ENCODE results near the gene TBC1D12. TPM values are rescaled to one million over a fixed set of nuclear protein-coding genes. Genes with fewer than 3 reads are reported as not detected.

Gene TBC1D12
- total RNA-seq, 1 donor from 2014 or later, result 13.2 TPM

DNA sequence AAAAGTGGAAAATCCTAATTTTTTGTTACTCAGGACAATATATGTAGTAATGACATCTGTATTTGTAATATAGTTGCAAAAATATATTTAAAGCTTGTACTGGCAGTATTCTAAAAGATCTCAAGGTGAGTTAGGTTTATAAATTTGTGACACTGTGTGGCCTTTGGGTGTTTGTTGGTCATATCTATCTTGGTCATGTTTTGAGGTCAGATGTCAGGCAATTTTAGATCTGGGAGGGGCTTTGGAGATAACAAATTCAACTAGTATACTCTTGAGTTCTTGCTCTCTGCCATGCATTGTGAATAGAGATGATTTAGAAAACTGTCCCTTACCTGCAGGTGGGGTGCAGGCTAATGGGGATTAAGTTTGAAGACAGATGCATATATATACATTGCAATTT is 3.1 kb downstream of the TBC1D12 start:
- DNase-seq (ENCODE audit: low spot score), result no peak

DNA sequence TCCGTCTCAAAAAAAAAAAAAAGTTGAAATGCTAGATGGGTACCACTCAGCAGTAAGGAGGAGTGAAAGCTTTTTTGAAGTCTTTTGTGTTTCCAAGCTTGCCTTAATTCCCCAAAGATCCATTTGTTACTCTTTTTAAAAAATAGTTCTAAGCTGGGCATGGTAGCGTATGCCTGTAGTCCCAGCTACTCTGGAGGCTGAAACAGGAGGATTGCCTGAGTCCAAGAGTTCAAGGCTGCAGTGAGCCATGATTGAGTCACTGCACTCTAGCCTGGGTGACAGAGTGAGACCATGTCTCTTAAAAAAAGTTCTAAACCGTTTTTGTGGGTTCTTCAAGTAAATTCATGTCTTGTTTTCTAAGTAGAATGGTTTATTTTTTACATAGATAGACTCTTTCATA is 5.3 kb downstream of the TBC1D12 start:
- DNase-seq (ENCODE audit: low spot score), result no peak

DNA sequence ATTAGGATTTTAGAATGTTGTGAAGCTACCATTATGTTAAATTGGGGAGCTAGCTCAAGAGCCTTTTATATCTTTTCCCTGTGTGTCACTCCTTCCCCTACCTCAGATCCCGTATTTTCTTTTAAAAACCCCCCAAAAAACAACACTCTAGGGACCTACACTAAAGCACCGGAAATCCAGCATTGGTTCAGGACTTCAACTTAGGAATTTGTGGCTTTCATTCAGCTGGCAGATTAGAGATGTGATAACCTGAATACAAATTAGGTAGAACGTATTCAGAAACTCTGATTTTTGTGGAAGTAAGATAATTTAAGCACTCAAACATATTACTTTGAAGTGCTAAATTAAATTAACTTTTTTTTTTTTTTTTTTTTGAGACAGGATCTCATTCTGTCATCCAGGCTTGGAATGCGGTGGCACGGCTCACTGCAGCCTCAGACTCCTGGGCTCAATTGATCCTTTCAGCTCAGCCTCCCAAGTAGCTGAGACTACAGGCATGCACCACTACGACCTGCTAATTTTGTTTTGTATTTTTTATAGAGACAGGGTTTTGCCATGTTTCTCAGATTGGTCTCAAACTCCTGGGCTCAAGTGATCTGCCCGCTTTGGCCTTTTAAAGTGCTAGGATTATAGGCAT is 6.8 kb downstream of the TBC1D12 start:
- no peak for DNase-seq (ENCODE audit: low spot score)

DNA sequence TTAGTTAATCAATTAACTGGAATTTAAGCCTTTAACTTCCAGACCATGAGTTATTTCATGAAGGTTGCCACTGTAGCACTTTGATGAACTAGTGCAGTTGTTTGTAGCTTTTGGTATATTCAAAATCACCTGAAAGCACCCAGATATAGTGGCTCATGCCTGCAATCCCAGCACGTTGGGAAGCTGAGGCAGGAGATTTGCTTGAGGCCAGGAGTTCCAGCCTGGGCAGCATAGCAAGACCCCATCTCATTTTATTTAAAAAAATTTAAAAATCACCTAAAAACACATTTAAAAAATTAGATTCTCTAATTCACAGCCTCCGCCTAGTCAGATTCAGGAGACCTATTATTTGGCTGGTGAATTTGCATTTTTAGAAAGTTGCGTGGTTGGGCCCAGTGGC is 9.0 kb downstream of the TBC1D12 start:
- no peak for DNase-seq (ENCODE audit: low spot score)

DNA sequence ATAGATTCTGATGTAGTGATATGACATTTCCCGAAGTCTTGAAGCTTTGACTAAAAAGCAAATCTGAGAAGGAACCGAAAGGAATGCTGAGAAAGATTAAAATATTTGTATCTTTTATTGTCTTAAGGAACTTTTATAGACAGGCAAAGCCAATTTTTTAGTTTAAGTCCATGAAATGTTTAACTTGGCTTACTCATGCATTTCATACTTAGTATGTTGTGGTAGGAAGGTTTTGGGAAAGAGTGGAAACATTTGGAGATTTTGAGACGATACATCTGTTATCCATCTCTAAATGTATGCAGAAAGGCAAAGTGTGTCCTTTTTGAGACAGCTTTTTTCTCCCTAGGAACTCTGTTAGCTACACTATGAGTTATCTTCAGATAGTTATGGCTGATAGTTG is 10.1 kb downstream of the TBC1D12 start:
- no peak for DNase-seq (ENCODE audit: low spot score)

DNA sequence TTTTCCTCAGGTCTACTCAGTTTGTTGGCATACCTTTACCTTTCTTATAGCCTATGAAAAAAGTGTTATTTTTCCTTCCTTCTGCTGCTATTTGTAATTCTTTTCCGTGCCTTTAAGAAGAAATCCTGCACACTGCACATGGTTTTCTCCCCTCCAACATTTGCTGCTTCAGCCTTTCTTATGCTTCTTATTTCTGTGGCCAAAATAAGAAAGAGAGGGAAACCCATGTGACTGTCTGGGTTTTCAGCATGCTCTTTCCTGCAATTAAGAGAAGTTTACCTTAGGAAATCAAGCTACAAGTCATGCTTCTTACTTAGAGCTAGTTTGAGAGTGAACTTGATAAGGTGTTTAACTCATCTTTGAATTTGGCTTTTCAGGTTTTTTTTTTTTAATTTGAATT is 11.0 kb downstream of the TBC1D12 start:
- no peak for DNase-seq (ENCODE audit: low spot score)

DNA sequence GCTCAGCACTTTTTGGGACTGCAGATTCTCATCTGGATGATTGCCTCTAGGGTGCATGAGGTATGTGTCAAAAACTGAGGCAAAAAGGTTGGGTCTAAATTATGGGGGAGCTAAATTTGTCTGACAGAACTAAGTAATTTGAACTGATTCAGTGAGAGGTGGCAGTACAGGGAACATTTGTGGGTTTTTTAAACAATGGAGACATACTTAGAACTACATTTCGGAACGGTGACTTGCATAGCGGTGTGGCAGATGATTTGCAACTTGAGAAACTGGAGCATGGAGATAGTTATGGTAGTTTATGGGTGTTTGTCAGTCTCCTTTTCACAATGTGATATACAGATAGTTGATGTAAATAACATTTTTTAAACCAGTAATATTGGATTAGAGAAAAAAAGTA is 14.6 kb downstream of the TBC1D12 start:
- DNase-seq (ENCODE audit: low spot score), result no peak

DNA sequence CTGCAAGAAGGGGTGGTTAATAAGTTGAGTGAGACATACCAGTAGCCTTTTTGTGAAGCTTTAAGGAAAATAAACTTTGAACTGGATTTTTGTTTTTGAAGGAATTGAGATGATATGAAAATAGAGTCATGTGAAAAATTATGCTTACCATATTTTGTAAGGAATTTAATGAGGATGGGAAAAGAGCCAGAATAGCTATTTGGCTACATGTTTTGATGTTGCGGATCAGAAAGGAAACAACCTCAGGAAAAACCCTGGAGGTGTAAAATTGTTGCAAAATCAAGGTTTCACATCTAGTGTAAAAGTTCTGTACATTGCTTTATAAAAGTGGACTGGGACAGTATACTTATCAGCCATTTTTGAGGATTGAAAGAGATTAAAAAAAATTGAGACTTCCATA is 15.0 kb downstream of the TBC1D12 start:
- DNase-seq (ENCODE audit: low spot score), result no peak

DNA sequence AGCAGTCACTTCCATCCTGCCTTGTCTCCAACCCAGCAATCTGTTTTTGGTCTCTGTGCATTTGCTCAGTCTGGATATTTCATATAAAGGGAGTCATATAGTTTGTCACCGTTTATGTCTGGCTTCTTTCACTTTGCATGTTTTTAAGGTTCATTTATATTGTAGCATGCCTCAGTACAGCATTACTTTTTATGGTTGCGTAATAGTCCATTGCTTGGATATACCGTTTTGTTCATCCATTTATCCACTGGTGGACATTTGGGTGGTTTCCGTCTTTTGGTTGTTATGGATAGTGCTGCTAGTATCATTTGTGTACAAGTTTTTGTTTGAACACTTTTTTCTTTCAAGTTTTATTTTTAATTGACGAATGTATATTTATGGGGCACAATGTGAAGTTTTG is 18.2 kb downstream of the TBC1D12 start:
- no peak for DNase-seq (ENCODE audit: low spot score)

DNA sequence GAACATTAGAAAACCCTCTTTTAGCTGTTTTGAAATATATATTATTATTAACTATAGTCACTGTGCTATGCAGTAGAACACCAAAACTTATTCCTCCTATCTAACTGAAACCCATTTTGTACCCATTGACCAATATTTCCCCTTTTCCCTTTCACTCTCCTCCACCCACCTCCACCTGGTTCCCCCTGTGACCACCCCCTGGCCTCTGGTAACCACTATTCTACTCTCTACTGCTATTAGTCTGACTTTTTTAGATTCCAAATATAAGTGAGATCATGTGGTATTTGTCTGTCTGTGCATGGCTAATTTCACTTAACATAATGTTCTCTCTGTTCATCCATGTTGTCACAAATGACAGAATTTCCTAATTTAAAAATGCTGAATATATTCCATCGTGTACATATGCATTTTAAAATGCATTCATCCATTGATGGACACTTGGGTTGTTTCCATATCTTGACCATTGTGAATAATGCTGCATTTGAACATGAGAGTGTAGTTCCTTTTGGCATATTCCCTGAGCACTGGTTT is 18.7 kb downstream of the TBC1D12 start:
- DNase-seq (ENCODE audit: low spot score), result no peak

DNA sequence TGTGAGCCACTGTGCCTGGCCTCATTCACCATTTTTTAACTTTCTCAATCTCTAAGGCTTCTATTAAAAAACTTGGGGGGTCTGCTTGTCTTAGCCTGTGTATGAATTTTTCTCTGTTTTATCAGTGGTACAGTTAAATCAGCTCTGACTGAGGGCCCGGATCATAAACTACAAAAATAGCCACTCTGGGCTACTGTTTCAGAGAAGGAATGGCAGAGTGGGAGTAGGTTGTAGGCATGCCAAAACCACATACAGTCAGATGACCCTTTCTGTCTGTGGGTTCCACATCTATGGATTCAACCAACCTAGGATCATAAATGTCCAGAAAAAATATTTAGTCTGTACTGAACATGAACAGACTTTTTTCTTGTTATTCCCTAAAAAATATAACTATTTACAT is 21.3 kb downstream of the TBC1D12 start:
- DNase-seq (ENCODE audit: low spot score), result no peak

DNA sequence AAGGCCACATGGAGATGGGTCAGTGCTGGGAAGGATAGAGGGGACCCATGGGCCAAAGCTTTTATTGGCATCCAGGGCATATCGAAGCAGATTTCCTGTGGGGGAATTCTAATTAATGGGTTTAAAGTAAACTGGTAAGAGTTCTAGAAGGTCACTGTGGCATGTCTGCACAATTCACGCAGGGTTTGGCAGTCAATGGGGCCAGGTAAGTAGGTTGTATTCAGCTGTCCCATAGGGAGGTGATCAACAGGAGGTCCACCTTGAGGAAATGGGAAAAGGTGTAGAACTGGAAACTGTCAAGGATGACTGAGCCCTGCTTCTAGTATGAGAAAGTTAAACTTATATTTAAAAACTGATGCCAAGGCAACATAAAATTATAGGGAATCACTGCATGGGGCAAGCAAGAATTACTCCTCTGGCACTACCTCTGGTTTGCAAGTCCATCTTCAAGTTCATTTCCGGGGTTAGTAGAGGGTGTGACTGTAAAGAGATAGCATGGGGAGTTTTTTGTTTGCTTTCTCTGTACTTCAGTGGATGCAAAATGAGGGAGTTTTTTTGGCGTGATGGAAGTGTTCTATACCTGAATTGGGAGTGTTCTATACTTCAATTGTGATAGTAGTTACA is 22.5 kb downstream of the TBC1D12 start:
- DNase-seq (ENCODE audit: low spot score), result no peak

DNA sequence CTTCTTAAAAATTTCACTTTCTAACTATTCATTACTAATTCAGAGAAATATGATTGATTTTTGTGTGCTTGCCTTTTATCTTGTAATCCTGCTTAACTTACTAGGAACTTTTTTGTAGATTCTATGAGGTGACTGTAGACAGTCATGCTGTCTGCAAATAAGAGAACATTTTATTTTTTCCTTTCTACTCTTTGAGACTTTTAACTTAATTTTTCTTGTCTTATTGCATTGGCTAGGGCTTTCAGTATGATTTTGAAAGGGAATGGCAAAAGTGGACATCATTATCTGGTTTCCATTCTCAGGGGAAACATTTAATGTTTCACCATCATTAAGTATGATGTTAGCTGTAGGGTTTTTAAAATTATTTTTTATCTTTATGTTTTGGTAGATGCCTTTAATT is 23.6 kb downstream of the TBC1D12 start:
- no peak for DNase-seq (ENCODE audit: low spot score)

DNA sequence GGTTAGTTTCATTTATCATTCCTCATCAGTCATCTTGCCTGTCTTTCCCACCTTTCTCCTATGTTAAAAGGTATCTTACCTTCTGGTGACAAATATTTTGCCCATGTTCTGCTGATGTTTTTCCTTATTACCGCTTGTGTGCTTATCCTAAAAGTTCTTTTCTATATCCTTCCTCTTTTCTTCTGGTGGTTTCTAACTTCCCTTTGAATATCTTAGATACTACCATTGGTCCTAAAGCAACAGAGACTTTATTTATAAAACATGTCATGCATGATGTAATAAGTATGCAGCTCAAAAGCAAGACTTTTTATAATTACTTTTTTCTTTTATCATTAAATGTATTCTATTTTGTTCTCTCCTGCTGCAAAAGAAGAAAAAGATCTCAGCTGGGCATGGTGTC is 24.8 kb downstream of the TBC1D12 start:
- DNase-seq (ENCODE audit: low spot score), result no peak

DNA sequence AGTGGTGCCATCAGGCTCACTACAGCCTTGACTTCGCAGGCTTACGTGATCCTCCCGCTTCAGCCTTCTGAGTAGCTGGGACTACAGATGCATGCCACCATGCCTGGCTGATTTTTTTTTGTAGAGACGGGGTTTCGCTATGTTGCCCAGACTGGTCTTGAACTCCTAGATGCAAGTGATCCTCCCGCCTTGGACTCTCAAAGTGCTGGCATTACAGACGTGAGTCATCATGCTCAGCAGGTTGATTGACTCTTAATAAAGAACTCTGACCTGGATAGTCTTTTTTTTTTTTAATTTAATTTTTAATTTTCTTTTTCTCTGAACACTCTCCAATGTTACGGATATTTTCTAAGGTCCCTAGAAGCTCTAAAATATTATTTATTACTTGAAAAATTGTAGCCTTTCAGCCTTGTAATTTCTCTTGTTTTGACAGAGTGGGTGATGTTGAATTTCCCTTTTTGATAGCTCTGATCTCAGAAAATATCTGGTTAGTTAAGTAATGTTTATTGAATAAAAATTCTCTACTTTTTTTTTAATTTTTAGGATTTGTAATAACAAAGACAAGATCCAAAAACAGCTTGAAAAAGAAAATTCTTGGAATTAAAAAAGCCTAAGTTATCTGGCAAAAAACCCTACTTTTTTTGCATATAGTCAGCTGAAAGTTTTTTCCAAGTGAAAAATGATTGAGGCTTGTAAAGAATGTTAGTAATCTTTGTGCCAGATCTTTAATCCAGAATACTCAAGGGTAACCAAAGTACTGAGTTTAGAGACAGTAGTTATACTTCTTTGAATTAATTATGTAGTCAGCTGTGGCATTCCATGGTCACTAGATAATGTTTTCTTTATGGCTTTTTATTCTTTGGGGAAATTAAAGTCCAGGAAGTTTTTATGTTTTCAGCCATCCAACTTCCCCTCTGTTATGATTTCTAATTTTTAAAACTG is 26.7 kb downstream of the TBC1D12 start:
- no peak for DNase-seq (ENCODE audit: low spot score)

DNA sequence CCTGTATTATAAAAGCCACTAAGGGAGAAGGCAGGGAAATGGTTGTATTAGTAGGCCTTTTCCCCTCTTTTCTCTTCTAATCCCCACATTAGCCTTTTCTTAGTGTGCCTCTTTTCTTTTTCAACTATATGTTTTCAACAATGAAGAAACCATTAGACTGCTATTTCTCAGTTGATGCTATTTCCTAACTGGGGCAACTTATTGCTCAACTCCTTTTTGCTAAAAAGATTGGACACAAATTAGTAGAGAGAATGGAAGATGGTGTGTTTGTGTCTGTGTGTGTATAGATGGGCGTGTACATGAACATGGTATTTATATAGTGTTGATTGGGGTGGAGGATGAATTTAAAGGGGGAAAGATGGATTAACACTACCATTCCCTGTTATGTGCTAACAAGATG is 28.4 kb downstream of the TBC1D12 start:
- no peak for DNase-seq (ENCODE audit: low spot score)

DNA sequence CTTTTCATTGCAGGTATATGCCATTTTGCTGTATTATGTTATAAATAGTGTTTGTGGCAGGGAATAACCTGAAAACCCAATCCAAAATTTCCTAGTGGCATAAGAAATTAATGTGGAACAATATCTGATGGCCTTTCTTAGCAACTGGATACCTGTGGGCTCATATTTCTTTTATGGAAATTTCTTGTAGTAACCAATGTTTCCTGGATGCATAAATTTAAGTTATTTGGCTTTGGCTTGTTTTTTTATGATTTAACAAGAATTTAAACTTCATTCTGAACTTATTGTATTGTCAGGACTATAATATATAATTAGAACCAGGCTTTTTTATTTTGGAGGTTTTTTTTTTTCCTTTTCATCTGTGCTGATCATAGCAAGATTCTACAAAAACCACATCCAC is 30.1 kb downstream of the TBC1D12 start:
- no peak for DNase-seq (ENCODE audit: low spot score)

DNA sequence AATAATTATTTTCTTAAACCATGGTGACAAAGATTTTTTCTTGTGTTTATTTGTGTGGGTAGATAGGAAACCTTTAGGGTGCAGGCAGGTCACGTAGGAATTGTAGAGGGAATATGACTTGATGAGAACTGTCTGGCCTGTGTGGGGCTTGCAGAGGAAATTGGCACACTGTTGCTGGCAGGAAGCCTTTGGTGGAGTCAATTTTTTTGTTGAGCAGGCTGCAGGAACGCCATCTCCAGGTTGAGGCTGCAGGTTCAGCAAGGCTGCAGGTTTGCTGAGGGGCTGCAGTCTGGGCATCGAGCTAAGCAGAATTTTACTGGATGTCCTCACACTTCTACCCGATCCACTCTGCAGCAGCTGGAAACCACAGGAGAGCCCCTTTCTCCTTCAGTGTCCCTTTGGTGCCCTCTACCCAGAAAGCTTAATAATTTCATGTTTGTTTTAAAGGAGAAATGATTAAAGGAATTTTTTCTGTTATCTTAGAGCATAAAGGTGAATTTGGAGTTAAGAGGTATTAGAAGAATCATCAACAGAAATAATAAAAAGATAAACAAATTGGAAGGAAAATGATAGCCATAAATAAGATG is 37.0 kb downstream of the TBC1D12 start:
- no peak for DNase-seq (ENCODE audit: low spot score)

DNA sequence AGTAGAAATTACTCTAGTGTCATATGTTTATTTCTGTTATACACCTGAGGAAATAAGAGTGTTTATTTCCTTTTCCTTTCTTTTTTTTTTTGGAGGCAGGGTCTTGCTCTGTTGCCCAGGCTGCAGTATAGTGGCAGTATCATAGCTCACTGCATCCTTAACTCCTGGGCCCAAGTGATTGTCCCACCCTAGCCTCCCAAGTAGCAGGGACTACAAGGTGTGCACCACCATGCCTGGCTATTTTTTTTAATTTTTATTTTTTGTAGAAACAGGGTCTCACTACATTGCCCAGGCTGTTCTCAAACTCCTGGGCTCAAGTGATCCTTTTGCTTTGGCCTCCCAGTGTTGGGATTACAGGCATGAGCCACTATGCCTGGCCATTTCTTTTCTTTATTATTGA is 37.8 kb downstream of the TBC1D12 start:
- no peak for DNase-seq (ENCODE audit: low spot score)

DNA sequence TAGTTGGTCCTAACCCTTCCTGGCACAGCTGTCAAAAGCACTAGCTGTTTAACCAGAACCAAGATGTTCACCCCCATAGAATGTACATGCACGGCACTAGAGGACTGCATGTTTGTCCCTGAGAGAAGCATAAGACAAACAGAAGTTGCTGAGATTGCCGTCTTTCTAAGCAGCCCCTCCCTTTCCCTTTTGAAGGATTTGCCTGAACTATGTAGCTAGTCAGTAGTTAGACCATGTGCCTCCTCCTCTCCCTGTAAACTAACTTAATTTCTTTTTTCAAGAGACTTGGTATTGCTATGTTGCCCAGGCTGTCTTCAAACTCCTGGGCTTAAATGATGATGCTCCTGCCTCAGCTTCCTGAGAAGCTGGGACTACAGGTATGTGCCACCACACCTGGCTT is 40.7 kb downstream of the TBC1D12 start:
- no peak for DNase-seq (ENCODE audit: low spot score)

DNA sequence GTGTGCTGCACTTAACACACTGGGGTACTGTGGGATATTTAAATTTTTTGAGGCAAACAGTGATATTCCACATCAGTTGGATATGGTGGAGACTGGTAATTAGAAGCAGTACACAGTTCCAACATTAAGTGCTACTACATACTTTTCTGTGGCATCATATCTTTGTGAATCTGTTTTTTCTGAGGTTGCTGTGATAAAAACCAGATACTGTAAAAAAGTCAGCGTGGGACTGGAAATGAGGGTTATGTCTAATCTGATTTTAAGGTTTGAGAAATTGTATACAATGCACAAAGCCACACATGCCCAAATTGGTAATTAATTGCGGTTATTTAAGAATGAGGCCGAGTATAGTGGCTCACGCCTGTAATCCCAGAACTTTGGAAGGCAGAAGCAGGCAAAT is 41.2 kb downstream of the TBC1D12 start:
- DNase-seq (ENCODE audit: low spot score), result no peak

DNA sequence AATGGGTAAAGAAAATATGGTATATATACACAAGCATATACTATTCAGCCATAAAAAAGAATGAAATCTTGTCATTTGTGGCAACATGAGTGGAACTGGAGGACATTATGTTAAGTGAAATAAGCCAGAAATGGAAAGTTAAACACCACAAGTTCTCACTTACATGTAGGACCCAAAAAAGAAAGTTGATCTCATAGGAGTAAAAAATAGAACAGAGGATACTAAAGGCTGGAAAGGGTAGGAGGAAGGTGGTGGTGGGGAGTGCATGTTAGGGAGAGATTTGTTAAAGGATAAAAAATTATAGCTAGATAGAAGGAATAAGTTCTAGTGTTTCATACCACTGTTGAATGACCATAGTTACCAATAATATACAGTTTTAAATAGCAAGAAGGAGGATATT is 48.4 kb downstream of the TBC1D12 start:
- DNase-seq (ENCODE audit: low spot score), result no peak
